ENCODE measurements around the gene RUNX1. TPM values are rescaled to one million over a fixed set of nuclear protein-coding genes. Genes with fewer than 3 reads are reported as not detected.

Gene RUNX1
- total and polyA plus RNA-seq, 10 of the 15 experiments (the other 5 are each of a cell fraction or from before 2014, with no cell fraction given) = 0.90 to 15.2 (median 4.1) TPM

DNA sequence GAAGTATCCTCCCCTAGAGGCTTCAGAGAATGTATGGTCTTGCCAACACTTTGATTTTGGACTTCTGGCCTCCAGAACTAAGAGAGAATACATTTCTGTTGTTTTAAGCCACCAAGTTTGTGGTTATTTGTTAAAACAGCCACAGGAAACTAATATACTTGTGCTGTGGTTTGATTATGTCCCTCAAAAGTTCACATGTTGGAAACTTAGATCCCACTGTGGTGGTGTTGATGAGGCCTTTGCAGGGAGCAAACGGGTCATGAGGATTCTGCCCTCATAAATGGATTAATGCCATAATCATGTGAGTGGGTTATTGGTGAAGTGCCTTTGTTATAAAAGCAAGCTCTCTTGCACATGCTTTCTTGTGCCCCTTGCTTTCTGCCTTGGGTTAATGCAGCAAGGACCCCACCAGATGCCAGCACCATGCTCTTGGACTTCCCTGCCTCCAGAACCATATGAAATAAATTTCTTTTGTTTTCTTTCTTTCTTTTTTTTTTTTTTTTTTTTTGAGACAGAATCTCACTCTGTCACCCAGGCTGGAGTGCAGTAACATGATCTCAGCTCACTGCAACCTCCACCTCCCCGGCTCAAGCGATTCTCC is 223.1 kb downstream of the RUNX1 start (continued):
- TF ChIP-seq BRCA1 (IDR thresholded peaks at IDR 0.05; ENCODE audit: low read depth, low read length) = no peak
- no peak for TF ChIP-seq SIX5 (IDR thresholded peaks at IDR 0.05; ENCODE audit: low read depth, low read length, severe bottlenecking)
- TF ChIP-seq MYC (IDR thresholded peaks at IDR 0.05; ENCODE audit: insufficient read depth, insufficient read length, insufficient replicate concordance, low read length, severe bottlenecking) = no peak
- TF ChIP-seq, protein P1, sequence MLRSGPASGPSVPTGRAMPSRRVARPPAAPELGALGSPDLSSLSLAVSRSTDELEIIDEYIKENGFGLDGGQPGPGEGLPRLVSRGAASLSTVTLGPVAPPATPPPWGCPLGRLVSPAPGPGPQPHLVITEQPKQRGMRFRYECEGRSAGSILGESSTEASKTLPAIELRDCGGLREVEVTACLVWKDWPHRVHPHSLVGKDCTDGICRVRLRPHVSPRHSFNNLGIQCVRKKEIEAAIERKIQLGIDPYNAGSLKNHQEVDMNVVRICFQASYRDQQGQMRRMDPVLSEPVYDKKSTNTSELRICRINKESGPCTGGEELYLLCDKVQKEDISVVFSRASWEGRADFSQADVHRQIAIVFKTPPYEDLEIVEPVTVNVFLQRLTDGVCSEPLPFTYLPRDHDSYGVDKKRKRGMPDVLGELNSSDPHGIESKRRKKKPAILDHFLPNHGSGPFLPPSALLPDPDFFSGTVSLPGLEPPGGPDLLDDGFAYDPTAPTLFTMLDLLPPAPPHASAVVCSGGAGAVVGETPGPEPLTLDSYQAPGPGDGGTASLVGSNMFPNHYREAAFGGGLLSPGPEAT (IDR thresholded peaks at IDR 0.05; ENCODE audit: low read depth) = no peak
- no peak for TF ChIP-seq RAD21 (IDR thresholded peaks at IDR 0.05; ENCODE audit: insufficient read depth, low read depth, low read length)
- TF ChIP-seq ZNF24 (IDR thresholded peaks at IDR 0.05) = no peak
- TF ChIP-seq NBN (IDR thresholded peaks at IDR 0.05) = no peak

DNA sequence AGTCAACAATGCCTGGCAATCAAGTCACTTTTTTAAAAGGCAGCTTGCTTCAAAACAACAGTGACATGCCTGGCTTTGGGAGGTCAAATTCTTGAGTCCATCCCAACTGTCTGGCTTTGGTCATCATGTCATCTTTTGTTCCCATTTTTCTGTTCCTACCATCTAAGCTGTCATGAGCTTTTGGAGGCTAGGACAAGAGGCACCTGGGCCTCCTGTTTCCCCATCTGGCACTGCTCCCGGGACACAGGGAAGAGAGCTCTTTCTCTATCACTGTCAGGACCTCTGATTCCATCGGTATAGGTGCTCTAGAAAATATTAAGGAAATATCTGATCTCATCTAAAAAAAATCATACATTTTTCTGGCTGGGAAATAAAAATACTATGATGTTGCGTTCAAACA is 224.0 kb downstream of the RUNX1 start:
- Histone ChIP-seq H3K4me3 (no peak overlapping the region), H3K36me3 (ENCODE audit: control insufficient read depth in 2 of 2, insufficient read depth in 2 of 2, low read length in 1 of 2) (no peaks in the 10 kb centered on the region), H3K4me1 (ENCODE audit: control insufficient read depth, insufficient read depth, low read length) (no peaks in the 10 kb centered on the region), H3K27me3 (replicated peaks in 1 of 2; ENCODE audit: control insufficient read depth in 2 of 2, insufficient read depth in 2 of 2, low read length in 1 of 2) (no peaks in the 10 kb centered on the region), H3K4me2 (ENCODE audit: control insufficient read depth, insufficient read depth) (no peak overlapping the region), H4K20me1 (ENCODE audit: control insufficient read depth, insufficient read depth) (no peaks in the 10 kb centered on the region), H3K9ac (ENCODE audit: control insufficient read depth, insufficient read depth, low read length) (no peak overlapping the region), H3K79me2 (ENCODE audit: control insufficient read depth, insufficient read depth, low read length) (no peaks in the 10 kb centered on the region), H2AFZ (ENCODE audit: control insufficient read depth, low read depth, low read length) (no peak overlapping the region), H3K9me3 (replicated peaks; ENCODE audit: control insufficient read depth, insufficient read depth, low read length) (no peaks in the 10 kb centered on the region; the same call in 2 of the 3 replicates), H3K27ac (ENCODE audit: control insufficient read depth, insufficient read depth) (no peak overlapping the region)
- no TSS peak for BruUV-seq (replicated peaks)
- intact Hi-C loops (cut with micrococcal nuclease; ENCODE audit: unreplicated experiment) (no loop called here), in situ Hi-C loops (cut with MboI) (no loop called here)
- SMC1A ChIA-PET (ENCODE audit: uncharacterized antibody, unreplicated experiment) = no interaction called here
- RAD21 ChIA-PET (ENCODE audit: unreplicated experiment) = interaction anchor here (1.0 kb wide), 1 partner anchor 21 kb away, joined by 3 read pairs; no protein-coding TSS in a partner anchor
- CTCF ChIA-PET = no interaction called here
- no peak for ATAC-seq
- FAIRE-seq = no peak
- DNase-seq (ENCODE audit: low read depth, low spot score) = no peak
- WGBS (ENCODE audit: insufficient coverage, insufficient replicate concordance, low lambda C conversion rate, missing lambda C conversion rate) = 100% methylated on average over 3 of the region's 3 CpGs
- POLR2A ChIA-PET = interaction anchor here (0.5 kb wide), 1 partner anchor 105 kb away, joined by 4 read pairs; no protein-coding TSS in a partner anchor
- TF ChIP-seq, protein P2, sequence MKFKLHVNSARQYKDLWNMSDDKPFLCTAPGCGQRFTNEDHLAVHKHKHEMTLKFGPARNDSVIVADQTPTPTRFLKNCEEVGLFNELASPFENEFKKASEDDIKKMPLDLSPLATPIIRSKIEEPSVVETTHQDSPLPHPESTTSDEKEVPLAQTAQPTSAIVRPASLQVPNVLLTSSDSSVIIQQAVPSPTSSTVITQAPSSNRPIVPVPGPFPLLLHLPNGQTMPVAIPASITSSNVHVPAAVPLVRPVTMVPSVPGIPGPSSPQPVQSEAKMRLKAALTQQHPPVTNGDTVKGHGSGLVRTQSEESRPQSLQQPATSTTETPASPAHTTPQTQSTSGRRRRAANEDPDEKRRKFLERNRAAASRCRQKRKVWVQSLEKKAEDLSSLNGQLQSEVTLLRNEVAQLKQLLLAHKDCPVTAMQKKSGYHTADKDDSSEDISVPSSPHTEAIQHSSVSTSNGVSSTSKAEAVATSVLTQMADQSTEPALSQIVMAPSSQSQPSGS (IDR thresholded peaks at IDR 0.05; ENCODE audit: low read length) = no peak
- TF ChIP-seq, protein P3, sequence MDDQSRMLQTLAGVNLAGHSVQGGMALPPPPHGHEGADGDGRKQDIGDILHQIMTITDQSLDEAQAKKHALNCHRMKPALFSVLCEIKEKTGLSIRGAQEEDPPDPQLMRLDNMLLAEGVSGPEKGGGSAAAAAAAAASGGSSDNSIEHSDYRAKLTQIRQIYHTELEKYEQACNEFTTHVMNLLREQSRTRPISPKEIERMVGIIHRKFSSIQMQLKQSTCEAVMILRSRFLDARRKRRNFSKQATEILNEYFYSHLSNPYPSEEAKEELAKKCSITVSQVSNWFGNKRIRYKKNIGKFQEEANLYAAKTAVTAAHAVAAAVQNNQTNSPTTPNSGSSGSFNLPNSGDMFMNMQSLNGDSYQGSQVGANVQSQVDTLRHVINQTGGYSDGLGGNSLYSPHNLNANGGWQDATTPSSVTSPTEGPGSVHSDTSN (IDR thresholded peaks at IDR 0.05; ENCODE audit: insufficient replicate concordance, low read depth, low read length) = no peak
- TF ChIP-seq ZNF384 (IDR thresholded peaks at IDR 0.05; ENCODE audit: borderline replicate concordance, low read depth, low read length) (no peak), RAD51 (IDR thresholded peaks at IDR 0.05) (no peak), IKZF2 (IDR thresholded peaks at IDR 0.05) (no peak), TBL1XR1 (IDR thresholded peaks at IDR 0.05; ENCODE audit: low read depth, low read length) (no peak), ZBED1 (IDR thresholded peaks at IDR 0.05; ENCODE audit: borderline replicate concordance) (no peak), NBN (IDR thresholded peaks at IDR 0.05) (no peak), ZSCAN29 (IDR thresholded peaks at IDR 0.05) (no peak), SIN3A (IDR thresholded peaks at IDR 0.05; ENCODE audit: low read depth, low read length) (no peak)
- TF ChIP-seq, protein P4, sequence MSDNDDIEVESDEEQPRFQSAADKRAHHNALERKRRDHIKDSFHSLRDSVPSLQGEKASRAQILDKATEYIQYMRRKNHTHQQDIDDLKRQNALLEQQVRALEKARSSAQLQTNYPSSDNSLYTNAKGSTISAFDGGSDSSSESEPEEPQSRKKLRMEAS (IDR thresholded peaks at IDR 0.05; ENCODE audit: low read depth, low read length) = no peak

All from GM12878 (cell line).